UCSD-AML1 (cell line): ENCODE measurements around the gene FAM107A.

Source experiments
- DNase-seq: peaks from one replicate; lab custom pipeline; 2025; ENCODE audit not compliant: unreplicated experiment; lab: John Stamatoyannopoulos, UW

The FAM107A gene

DNA sequence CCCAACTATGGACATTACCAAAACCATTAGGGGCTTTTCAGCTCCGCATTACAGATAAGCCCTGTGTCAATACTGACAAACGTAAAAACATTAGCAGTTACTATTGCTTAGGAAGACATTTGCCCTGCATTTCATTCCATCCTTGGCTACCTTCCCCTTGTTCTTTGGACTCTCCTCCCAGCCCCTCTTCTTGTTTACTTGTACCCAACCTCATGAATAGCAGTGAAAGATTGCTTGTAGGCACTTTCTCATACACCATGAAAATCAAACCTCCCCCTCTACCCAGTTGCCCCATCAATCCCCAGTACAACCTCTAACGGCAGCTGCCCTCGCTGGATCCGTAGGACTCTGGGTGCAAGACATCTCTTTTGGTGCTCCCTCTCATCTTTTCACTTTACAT is 16.9 kb upstream of the FAM107A start:
- DNase-seq = no peak

DNA sequence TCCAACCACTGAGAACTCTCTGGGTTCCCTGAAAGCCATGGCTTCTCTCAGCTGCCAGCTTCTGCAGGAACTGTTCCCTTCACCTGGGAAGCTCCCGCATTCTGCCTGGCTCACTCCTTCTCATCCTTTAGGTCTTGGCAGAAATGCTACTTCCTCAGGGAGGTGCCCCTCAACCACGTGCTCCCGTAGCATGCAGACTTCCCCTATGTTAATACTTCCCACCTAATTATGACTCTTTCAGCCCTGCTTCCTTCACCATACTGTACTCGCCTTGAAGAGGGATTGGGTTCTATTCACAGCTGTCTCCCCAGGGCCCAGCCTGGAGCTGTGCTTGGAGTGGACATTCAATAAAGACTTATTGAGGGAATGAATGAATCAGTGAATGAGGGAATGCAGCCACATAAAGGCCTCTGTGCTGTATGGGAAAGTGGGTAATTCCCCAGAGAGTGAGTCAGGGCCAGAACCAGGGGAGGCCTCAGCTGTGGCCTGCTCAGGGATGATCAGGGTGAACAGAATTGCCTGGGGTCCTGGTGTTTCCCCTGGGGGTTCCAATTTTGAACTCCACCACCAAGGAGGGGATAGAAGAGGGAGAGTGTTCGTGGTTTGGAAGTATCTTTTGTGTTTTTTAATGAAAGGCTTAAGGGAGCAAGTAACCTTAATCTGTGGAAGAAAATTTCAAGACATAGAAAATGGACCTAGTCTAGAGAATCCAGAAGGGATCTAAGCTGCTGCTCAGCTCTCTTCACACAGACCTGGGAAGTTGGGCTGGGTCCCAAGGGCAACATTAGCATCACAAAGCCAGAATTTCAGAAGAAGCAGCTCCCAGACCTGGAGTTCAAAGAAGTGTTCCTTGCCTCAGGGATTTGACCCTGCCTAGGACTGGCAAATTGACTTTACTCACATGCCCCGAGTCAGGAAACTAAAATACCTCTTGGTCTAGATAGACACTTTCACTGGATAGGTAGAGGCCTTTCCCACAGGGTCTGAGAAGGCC is 14.6 kb upstream of the FAM107A start:
- no peak for DNase-seq

DNA sequence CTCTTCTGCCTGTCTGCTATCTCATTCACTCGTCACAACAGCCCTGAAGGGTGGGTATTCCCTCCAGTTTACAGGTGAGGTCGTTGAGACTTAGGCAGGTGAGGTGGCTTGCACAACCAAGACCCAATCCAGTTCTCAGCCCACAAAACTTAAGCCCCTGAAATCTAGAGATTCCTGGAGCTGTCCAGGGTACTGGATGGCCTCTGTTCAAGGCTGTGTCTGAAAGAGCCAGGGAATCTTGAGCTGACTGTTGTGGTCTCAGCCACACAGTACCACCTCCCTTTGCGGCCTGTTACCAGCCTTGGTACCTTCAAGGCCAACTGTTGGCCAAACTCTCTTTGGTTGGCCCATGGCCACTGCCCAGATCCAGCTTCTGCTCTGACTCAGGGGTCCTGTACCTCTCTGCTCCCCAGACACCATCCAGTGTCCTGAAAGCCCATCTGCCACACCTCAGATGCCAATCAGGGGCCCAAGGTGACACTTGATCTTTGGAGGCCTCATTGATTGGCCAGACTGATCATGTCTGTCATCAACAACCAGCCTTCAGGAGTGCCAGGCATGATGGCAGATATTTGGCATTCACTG is 10.9 kb upstream of the FAM107A start:
- DNase-seq = peak; percentile 20

- no peak for DNase-seq
These were observed 9.6 kb upstream of the FAM107A start for GRCh38 chr3:58586776-58587192.

- no peak for DNase-seq
These were observed 8.8 kb upstream of the FAM107A start for GRCh38 chr3:58585994-58586393.

- DNase-seq = peak; percentile 52
These were observed 8.0 kb upstream of the FAM107A start for GRCh38 chr3:58585005-58585786.

DNA sequence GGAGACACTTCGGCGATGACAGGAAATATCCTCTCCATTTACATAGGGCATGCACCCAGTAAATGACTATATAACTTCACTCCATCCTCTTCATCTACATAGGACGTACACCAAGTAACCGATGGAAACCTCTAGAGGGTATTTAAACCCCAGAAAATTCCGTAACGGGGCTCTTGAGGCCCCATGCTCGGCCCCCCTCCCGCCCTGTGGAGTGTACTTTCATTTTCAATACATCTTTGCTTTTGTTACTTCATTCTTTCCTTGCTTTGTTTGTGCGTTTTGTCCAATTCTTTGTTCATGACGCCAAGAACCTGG is 7.5 kb upstream of the FAM107A start:
- no peak for DNase-seq

- no peak for DNase-seq
These were observed 4.3 kb upstream of the FAM107A start for GRCh38 chr3:58581328-58582091.

DNA sequence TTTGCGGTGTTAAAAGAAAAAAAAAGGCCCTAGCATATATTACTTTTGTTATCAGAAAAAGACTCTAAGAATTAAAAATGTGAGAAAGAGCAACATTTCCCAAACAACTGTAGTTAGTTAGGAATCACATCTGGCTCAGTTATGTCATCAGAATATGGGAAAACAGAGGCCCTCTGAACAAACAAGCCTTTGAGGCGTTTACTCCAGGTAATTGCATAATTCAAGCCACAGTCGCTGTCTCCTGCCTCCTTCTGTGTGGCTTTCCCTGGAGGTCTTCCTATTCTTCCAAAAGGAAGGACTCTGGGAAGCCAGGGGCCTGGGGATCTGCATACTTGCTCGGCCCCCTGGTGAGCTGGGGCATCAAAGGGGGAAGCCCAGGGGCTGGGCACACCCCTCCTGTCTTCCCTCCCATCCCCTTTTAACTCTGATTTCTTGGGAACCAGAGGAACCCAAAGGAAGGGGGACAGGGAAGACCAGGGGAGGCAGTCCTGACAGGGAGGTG is 3.7 kb upstream of the FAM107A start:
- DNase-seq = no peak

DNA sequence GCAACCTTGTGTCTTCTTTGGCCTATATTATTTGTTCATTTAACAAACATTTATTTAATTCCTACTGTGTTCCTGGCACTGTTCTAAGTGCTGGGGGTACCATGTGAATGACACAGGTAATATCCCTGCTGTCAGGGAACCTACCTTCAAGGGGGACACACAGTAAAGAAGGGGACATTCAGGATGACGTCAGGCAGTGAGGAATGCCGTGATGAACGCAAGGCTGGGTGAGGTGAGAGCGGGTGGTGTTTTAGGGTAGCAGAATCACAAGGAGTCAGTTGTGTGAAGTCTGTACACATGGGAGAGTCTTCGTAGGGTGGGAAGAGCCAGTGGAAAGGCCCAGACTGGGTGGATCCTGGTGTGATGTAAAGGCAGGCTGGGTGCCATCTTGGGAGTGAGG is 1.7 kb upstream of the FAM107A start:
- no peak for DNase-seq

- no peak for DNase-seq
These were observed 475 bp downstream of the FAM107A start for GRCh38 chr3:58576716-58577115.

DNA sequence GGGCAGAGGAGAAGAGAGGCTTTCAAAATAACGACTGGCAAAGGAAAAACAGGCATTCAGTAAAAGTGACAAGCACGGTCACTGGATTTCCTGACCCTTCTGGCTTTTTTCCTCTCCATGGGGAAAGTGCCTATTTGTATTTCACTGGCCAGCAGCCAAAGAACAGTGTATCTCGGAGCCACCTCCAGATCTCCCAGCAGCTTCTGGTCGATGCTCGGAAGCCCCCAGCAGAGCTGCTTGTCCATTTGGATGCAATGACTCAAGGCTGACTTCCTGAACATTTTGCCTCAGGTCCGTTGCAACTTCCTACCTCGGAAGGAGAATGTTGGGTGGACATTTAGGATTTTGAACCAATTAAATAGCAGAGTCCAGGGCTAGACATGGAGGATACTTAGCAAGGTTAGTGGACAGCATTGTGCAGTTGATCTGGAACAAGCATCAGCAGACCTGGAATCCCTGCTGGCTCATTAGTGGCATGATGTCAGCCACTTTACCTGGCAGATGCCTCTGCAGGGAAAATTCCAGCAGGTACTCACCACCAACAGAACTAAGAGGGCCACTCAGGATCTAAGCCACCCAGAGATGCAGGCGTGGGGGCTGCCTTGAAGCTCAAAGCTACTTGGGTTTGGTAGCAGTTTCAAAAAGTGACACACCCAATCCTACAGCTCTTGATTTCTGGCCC is 1.1 kb downstream of the FAM107A start:
- no peak for DNase-seq

DNA sequence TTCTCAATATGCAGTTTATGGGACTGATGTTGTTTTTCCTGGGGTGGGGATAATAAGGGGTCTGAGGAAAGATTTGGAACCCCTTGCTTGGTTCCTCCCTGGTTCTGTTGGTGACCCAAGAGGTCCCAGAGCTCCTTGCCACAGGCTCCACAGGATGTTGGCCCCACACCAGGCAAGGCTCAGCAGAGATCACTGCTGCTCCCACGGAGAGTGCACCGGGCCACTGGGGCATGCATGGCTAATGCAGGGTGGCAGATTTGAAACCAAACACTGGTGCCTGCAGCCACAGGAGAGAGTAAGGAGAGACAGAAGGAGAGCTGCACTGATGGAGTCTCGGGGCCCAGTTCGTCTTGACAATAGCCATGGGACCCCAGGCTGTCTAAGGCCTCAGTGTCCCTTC is 2.5 kb downstream of the FAM107A start:
- no peak for DNase-seq

GRCh38 chr3:58574106-58574505 is 3.1 kb downstream of the FAM107A start:
- no peak for DNase-seq

- no peak for DNase-seq
These were observed 3.6 kb downstream of the FAM107A start for GRCh38 chr3:58573640-58574039.

DNA sequence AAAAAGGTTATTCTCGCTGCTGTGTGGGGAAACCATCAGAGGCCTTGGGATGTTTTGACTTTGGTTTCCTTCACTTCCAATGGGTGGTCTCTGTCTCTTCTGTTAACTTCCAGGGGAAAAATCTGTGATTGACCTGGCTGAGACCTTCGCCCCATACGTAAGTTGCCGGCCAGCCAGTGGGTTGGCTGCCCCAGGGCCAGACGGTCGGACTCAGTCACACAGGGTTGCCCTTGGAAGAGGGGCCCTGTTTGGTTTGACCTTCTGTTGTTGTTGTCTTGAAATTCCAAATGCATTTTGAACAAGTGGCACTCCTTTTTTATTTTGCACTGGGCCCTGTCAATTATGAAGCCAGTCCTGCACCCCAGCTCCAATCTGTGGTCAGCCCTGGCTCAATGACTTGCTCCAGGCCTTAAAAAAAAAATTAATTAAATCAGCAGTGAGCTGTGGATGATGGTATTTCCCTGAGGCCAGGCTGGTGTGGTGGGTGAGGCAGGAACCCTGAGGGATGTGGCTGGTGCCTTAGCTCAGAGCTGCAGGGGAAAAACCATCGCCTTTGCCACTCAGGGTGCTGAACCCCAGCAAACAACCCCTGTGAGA is 4.5 kb downstream of the FAM107A start:
- no peak for DNase-seq

DNA sequence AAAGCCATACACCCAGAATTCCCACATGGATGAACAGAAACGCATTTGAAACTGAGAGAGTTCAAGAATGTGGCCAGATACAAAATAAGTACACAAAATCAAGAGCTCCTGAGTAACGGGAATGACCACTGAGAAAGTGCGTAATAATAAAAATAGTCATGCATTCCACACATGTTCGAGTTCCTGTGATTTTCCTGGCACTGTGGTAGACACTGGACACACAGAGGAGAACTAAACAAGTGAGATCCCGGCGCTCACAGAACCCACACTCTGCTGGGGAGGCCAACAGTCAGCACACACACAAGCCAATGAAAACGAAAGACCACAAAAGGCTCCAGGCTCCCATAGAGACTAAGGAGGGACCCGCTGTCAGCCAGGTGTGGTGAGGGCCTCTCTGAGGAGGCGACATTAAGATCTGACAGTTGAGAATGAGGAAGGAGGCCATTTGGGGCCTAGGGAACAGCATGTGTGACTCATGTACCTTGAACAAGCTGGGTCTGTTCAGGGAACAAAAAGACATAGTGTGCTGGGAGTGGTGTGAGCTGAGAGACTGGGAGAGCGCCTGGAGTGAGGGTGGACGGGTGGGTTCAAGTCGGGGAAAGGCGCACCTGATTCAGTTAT is 5.1 kb downstream of the FAM107A start:
- DNase-seq = no peak

GRCh38 chr3:58570851-58571250 is 6.3 kb downstream of the FAM107A start:
- no peak for DNase-seq

DNA sequence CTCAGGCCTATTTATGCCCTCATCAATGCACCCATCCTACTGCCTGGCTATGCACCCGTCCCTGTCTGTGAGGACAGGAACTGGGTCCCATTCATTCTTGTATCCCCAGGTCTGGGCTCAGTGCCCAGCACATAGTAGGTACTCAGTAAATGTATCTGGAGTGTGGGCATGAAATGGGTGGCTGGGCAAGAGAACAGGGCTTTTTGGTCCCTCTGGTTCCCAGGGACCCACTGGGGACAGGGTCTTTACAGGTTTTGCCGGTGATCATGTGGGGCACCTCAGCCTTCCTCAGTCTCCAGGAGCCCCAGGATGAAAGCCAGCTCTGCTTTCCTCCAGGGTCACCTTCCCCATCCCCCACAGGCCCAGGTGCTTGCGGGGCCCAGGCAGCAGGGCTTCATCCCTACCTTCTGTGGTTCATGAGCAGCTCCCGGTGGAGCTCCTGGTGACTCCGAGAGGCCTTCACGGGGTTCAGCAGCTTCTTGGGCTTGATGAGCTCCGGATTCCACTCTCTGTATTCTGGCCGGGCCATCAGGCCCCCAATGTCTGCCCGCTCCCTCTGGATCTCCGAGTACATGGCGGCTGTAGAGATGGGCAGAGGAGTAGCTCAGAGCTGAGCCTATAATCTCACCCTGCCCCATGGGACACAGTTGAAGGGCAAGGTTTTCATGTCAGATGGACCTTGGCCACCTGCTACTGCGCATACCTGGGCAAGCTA is 7.7 kb downstream of the FAM107A start:
- no peak for DNase-seq
